Lung microvascular endothelial cell (primary cell): ENCODE measurements around the gene ADCY5. TPM values are rescaled to one million over a fixed set of nuclear protein-coding genes. Genes with fewer than 3 reads are reported as not detected.
A peak's percentile ranks its signal among the peaks of the same experiment; 100 is the strongest.

ENCODE experiments used
- DNase-seq, 2 donors: peaks; one replicate each; pipeline versions ENCODE4 v3.0.0 to v3.0.0-alpha.2; 2010; ENCODE audit warnings: low read depth in 2 of 2
- total RNA-seq: library from RNA; depleted of rRNA; stranded (reverse); fragments of >200 nt; gene quantifications from 2 replicates; pipeline ENCODE4 v1.2.1, GENCODE V29; 2014

The ADCY5 gene
- total RNA-seq, 1 donor from 2014 or later: 1.4 TPM

DNA sequence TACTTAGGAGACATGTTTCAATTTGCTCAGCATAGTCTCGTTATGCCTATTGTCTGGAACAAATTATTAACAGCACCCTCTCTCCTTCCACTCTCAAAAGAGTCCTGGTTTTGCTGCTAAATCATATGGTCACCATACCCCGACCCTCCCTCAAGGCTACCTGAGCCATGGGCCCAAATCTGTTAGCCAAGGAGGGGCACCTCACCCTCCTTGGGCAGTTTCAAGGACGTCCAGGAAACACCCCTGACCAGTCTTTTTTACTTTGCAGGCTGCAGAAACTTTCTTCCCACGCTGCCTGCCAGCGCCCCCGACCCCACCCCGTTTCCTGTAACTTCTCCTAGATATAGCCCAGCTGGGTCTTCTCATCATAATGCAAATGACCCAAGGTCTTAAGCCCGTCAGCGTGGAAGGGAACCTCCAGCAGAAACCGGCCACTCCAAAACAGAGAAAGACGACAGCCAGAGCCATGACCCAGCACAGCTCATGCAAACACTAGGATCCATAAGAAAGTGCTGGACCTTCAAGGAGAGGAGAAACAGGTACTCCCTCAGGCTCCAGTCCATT, 62.3 kb downstream of the ADCY5 start:
- no peak for DNase-seq

DNA sequence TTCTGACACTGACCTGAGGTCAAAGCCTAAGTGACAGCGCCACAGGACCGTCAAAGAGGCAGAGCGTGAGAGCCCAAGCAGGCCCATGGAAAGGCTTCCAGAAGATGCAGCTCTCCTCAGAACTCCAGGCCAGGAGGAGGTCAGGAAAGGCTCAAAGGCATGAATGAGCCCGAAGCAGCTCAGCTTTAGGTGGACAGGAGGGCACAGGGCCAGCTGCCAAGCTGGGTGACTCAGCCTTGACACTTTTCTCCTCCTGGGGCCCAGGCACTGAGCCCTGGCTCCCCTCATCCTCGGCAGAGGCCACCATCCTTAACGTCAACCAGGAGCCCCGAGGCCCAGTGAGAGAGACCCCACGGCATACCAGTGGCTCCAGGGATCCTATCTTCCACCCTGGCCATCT, 62.9 kb downstream of the ADCY5 start:
- DNase-seq: no peak

DNA sequence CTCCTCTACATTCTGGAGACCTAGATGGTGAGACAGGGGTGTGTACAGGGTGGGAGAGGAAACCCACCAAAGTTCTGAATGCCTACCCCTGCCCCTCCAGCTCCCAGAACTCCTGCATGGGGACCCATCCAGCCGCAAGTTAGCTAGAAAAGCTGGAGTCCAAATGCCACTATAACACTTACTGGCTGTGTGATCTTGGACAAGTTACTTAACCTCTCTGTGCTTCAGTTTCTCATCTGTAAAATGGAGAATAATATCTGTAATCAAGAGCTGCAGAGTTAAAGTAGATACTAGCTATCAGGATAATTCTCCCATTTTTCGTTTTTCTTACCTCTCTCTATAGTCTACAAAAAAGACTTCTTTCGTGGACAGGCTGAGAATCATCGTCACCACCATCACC, 63.4 kb downstream of the ADCY5 start:
- DNase-seq: no peak

DNA sequence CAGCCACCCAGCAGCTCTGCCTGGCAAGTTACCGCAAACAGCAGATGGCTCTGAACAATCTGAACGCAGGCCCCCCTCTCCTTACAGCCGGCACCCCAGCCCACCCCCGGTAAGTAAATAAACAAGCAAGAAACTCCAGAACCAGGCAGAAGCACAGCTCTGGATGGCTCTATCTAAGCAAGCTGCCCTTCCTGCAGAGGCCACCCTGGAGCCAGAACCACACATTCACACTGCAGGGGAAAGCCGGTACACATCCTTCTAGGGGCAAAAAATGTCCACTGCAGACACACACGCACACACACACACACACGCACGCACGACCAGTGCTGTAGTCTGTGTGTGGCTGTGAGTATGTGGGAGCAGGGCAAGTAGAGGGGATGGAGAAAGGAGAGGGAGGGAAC, 63.9 kb downstream of the ADCY5 start:
- no peak for DNase-seq

DNA sequence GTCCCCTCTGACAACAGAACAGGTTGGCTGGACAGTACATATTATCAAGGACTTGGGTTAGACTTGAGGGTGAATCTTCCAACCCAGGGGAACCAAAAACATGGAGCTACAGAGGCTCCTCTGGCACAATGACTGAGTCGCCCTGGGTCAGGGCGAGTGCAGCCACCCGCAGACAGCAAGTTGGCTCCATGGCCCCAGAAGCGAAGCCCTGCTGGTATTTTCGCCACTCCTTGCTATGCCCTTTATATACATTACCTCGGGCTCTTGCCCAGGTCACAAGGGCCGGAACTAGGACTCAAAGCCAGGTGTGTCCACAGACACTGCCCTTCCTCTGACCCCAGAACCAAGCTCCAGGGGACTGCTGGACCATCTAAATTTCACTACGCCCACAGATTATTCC, 64.6 kb downstream of the ADCY5 start:
- no peak for DNase-seq

DNA sequence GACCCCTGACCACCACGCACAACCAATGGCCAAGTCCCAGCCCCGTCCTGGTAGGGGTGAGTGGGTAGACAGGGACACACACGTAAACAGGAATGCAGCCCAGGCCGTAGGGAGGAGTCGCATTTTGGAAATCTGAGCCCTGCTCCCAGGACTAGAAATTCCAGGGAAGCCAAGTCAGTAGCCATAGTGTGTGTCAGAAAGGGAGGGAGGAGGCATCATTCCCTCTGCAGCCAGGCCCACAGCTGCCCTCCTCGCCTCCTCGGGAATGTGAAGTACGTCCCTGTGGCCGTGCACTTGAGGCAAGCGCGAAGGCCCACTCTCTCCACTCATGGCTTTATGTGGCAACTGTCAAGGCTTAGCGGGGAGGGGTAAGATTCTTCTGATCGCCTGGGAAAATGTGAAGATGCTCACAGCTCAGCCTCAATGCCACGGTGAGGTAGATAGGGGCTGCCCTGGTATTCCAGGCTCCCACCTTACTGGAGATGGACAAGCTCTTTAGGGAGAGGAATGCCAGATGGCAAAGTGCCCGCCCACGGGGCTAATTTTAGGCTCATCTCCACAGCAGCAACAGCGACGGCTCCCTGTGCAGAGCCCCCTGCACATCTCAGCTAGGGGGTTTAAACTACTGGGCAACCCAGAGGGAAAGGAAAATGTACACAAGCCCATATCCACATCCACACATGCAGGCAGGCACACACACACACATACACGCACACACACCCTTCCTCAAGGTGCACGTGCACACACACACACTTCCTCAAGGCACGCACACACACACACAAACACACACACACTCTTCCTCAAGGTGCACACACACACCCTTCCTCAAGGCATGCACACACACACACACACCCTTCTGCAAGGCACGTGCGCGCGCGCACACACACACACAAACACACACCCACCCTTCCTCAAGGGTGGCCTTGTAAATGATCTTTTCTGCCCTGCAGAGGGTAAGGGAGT, 65.5 kb downstream of the ADCY5 start:
- no peak for DNase-seq

DNA sequence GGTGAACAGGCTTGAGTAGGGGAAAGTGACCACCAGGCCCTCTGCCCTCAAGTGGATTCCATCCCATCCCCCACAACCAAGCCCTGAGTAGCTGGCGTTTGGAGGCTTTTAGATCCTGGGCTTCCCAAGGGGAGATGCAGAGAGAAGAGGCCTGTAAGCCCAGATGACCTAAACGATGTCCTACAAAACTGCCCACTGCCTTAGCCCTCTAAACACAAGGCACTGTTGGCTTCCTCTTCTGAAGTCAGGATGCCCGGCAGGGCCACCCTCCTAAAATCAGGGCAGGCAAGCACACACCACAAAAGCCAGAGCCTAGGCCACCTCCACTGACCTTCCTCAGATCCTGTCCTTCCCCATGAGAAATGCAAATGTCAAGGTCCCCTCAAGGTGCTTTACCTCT, 68.6 kb downstream of the ADCY5 start:
- DNase-seq: no peak

DNA sequence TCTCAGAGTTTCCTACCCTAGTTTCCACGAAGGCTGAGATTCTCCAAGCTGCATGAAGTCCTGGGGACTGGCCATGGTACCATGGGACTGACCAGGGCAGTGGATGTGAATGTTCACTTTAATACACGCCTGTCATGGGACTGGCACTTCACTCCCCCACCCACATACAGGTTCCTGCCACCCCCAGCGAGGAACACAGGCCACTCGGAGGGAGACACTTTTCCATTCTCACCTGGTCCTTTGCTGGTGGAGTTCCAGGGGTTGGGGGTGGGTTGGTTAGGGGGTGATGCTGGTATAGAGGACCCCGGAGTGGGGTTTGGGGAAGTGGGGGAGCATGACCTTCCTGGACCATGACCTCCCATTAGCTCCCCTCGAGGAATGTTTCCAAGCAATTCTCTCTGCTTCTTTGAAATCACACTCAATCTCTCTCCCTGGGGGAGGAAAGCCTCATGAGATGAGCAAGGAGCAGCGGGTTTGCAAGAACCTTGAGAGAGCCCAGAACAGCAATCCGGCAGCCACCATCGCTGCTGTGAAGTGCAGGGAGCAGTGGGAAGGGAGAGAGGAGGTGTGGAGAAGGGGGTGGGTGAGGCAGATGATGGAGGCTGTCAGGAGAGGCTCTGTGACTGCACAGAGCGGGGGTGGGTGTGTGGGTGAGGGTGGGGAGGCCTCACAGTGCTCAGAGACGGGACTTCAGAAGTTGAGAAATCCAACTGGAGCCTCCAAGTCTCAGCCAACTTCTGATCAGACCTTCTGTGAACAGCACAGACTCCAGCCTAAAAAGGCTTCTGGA, 69.7 kb downstream of the ADCY5 start:
- DNase-seq: no peak

DNA sequence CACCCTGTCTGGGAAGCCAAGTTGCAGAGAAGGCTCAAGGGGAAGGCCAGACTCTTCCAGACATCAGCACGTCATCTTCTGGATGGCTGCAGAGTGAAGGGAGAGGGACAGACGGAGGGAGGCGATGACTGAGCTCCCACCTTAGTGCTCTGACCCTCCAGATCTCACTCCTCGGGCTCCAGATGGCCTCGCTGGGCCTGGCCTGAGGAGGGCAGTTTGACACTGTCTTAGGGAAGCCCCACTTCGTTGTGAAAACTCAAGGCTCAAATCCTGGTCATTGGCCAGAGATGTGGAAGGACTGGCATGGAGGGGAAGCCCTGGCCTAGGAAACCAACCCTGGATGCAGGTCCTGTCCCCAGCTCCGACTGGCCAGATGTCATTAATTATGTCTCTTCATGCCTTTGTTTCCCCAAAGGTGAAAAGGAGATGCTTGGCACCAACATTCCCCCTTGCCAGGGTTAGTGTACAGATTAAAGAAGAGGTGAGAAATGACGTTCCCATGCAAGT, 70.4 kb downstream of the ADCY5 start:
- no peak for DNase-seq

DNA sequence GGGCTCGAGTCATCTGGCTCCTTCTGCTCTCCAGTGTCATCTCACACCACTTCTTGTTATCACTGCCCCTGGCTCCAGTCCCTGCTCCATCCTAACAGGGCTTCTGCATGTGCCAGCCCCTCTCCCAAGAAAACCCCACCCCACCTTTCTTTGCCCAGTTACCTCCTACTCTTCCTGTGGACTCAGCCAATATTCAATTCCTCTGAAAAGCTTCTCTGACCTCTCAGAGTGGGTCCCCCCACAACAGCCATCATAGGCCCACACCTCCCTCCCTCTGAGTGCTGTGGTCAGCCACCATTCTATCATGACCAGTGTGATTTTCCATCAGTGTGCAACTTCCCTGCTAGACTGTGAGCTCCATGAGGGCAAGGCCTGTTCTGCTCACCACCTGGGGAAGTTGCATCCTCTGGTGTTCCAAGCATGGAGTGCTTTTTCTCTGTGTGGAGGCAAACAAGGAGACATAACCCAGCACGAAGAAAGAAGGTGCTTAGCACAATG, 71.6 kb downstream of the ADCY5 start:
- no peak for DNase-seq

DNA sequence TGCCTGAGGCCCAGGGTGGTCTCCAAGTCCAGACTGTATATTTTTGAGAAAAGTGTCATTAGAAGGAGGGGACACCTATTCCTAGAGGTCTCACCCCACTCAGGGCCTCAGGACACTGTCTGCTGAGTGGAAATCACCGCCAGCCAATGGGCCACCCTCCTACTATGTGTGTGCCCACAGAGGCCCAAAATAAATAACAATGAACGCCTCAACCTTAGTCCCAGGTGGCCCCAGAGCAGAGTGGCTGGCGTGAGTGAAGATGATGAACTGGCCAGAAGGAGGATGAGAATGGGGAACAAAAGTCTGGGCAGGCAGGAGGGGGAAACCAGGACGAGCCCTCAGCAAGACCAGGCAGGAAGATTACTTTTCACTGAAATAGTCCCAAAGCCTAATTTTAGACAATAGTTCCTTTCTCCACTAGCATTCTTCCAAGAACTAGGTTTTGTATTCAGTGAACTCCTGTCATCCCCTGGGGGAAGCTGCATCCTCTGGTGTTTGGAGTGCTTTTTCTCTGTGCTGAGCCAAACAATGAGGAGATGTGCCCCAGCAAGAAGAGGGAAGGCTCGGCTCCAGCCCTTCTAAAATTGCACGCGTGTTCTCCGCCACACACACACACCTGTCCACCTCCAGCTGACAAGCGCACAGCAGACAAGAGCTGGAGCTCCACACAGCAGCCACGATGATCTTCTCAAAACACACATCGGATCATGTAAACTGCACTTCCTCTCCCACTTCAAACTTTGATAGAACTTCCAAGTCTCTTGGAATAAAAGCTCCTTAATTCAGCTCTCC, 72.2 kb downstream of the ADCY5 start:
- DNase-seq: no peak

DNA sequence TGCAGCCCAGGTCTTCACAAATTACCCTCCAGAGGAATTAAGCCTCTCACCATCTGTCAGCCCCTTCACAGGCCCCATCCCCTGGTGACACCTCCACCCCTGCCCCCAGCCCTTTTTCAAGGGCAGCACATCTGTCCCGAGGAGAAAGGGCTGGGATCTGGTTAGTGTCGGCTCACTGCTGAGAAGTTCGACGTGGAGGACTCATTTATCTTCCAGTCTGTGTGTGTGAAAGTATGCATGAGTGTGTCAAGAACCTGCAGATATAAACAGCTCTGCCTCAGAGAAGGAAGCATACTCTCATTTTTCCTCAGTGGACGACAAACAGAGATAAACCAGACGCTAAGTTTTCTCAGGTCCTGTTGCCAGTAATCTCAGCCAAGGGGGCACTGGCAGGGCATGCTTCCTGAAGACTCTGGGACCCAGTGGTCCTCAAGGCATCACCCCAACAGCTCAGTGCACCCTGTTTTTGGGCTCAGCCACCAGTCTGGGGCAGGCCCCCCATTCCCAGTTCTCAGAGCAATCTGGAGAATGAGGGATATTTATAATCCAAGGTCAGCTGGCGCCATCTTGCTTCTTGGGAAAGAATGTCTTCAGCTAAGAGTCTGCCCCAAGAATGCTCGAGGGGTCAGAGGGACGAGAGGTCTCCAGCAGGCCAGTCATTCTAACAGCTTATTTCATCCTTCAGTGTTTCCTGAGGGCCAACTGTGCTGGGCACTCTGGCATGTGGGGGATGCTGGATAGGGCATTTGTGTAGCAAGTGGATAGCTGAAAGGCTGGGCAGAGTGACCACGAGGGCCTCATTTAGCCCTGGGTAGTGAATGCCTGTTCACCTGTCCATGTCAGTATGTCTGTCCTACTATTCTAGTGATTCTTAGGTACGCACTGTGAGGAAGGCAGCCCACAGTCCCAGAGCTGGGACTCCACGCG, 73.6 kb downstream of the ADCY5 start:
- no peak for DNase-seq

DNA sequence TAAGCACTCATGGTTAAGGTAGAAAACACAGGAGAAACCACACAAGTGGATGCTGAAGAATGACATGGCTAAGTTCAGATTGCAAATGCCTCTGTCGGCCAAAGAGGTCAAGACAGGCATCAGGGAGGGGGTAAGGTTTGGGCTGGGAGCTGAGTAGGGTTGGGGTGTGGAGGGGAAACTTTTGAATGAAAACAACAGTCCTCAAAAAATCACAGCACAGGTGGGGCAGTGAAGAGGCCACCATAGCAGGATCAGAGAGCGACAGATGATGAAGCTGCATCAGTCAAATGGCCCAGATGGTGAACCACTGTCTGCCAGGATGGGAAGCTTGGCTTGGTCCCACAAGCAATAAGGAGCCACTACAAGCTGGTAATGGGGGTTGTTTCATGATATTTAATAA, 74.9 kb downstream of the ADCY5 start:
- DNase-seq: no peak

DNA sequence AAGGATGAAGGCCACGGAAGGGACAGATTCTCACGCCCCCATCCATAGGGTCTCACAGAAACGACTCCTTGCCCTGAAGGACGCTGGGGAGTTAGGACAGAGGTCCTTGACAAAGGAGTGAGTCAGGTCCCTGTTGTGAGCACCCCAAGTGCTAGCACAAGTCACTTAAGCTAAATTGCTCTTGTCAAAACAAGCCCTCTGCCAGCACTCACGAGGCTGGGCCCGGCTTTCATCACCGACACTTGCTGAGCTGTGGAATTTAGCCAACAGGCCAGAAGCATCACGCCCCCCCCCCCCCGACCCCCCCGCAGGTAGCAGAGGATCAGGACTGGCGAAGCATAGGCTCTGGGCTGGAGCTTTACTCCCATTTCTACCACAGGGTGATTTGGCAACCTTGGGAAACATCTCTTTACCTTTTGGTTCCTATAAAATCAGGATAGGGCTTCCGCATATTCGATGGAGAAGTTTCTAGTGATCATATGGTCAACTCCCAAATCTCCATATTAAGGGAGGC, 75.4 kb downstream of the ADCY5 start:
- DNase-seq: peak in 1 of 2 donors; percentile 65

DNA sequence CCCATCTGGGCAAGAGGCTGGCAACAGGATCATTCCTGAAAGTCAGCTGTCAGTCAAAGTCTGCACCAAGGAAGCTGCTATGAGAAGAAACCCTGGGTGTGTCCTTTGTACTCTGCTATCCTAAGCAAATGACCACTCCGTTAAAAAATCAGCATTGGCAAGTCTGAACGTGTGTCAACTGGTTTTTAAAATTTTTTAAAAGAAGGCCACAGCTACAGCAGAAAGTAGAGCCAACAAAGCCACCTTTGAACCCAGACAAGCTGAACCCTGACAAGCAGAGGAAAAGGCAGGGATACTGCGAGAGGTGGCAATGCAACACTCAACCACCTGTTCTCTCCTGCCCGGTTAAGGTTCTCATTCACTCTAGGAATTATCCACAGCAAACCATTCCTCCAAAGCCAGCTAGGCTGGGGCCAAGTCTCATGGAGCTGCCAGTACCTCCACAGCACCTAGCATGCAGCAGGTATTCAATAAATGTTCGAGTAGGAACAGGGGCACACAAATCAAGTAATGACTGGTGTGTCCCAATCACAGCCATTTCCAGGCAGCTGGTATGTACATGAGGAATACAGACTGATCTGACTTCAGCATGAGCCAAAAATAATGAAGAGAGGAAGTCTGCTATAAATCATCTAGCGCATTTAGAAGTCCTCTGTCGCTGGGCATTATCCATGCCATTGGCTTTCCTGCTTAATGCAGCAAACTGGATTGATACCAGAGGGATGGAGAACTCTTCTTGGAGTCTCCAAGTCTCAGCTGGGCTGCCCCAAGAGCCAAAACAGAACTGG, 76.0 kb downstream of the ADCY5 start:
- DNase-seq: peak in 1 of 2 donors; percentile 88

DNA sequence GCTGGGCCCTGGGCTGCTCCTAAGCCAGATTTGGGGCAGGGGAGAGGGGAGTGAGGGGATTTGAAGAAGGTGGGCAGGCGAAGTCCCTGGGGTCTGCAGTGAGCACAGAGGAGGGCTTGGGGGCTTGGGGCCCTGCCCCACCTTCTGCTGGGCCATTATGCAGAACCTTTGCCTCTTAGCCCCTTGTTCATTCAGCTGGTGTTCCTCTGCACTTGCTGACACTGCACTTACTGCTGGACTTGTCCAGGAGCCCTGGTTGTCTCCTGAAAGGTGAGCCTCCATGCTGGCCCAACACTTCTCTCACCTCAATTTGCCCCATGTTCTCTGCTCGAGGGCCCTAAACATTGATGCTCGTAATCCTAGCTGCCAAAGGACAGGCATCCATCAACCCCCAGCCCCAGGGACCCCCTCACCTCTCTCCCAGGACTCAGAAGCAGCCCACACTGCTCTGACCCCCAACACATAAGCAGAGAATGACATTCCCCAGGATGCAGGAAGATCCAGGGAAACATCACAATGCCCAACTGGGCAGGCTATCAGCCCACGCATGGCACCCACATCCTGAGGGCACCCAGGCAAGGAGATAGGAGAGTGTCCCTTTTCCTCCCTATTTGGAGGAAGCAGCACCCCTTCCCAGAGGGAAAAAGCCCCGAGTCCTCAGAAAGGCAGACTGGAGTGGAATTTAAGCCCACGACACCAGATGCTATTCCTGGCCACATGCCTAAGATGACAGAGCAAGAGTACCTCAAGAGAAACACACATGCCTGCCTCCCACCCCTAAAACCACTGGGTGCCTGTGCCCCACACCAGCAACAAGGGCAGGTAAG, 76.8 kb downstream of the ADCY5 start:
- no peak for DNase-seq

DNA sequence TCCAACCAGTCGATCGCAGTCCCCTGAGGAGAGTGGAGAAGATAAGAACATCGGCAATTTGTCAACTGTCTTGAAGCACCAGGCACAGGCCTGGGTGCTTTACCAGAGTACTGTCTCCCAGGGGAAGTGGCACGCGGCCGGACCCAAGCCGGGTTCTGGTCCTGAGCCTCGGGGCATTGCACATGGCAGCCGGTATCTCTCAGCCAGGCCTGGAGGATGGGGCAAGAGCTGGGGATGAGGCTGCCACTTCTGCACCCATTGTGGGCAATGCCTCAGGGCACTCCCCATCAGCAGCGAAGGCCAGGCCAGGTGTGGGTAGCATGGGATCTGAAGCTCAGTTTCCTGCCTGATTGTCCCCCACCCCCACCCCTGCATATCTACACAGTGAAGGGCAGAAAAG, 77.5 kb downstream of the ADCY5 start:
- DNase-seq: no peak

DNA sequence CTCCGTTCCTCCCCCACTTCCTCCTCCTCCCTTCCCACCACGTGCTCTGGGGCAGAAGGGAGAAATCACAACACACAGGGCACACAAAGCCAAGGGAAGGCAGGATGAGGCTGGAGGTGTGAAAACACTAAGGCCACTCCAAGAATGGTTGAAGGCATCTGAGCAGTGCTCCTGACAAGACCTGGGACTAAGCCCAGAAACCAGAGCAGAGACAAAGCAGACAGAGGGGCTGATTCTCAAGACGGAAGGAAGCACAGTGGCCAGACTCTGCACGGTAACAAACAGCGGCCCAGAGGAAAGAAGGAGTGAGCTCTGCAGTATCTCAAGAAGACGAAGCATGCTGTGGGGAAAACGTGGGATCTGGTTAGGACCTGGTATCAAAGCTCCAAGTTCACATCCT, 78.1 kb downstream of the ADCY5 start:
- no peak for DNase-seq
